Stomach (tissue), 4 donors: ENCODE measurements around the gene EFCAB3.

Source experiments
- CTCF ChIP-seq, 7 experiments: fragments of 450-650 bp in 4 of 7; fragments of 200-600 bp in 3 of 7; sonication (generic) in 3 of 7; IDR thresholded peaks; one replicate each; pipeline ENCODE4 v1.5.1; 2016 to 2019; ENCODE audit warnings: antibody characterized with exemption in 7 of 7, control low read depth in 2 of 7, mild to moderate bottlenecking in 1 of 7
- EP300 ChIP-seq: sonication (generic); formaldehyde crosslinking; IDR thresholded peaks from one replicate; pipeline ENCODE4 v1.6.1; 2017; ENCODE audit warnings: antibody characterized with exemption
- POLR2A ChIP-seq, 4 donors: fragments of 450-650 bp; IDR thresholded peaks; one replicate each; pipeline ENCODE4 v1.6.1; 2016; ENCODE audit warnings: antibody characterized with exemption in 4 of 4, control low read depth in 2 of 4, mild to moderate bottlenecking in 1 of 4, moderate library complexity in 1 of 4
- POLR2AphosphoS5 ChIP-seq, 3 donors: sonication (generic); formaldehyde crosslinking; IDR thresholded peaks; one replicate each; pipeline ENCODE4 v1.6.1; 2016; ENCODE audit warnings: antibody characterized with exemption in 3 of 3

GRCh38 chr17:62366191-62366590 lies 14.2 kb upstream of the EFCAB3 start:
- TF ChIP-seq CTCF (IDR thresholded peaks at IDR 0.05) (no peak), POLR2A (IDR thresholded peaks at IDR 0.05) (no peak), POLR2AphosphoS5 (IDR thresholded peaks at IDR 0.05) (no peak), EP300 (no peak)
